ENCODE measurements around the gene ZDHHC5. TPM values are rescaled to one million over a fixed set of nuclear protein-coding genes. Genes with fewer than 3 reads are reported as not detected.

Gene ZDHHC5
- polyA plus RNA-seq, 2 of the 4 experiments (the other 2 are of a cell fraction), result 44.1 to 63.8 TPM

DNA sequence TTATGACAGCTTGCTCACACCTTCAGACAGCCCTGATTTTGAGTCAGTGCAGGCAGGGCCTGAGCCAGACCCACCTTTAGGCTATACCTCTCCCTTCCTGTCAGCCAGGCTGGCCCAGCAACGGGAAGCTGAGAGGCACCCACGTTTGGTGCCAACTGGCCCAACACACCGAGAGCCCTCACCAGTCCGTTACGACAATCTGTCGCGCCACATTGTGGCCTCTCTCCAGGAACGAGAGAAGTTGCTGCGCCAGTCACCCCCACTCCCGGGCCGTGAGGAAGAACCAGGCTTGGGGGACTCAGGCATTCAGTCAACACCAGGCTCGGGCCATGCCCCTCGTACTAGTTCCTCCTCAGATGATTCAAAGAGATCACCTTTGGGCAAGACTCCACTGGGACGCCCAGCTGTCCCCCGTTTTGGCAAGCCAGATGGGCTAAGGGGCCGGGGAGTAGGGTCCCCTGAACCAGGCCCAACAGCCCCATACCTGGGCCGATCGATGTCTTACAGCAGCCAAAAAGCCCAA lies 31.0 kb downstream of the ZDHHC5 start (continued):
- TF ChIP-seq PHF8 (IDR thresholded peaks at IDR 0.05; ENCODE audit: borderline replicate concordance, low read depth) (no peak), SMC3 (IDR thresholded peaks at IDR 0.05) (no peak), MYC (IDR thresholded peaks at IDR 0.05; ENCODE audit: borderline replicate concordance, low read length) (no peak)

GRCh38 chr11:57699813-57700212 lies 31.9 kb downstream of the ZDHHC5 start:
- FAIRE-seq (no peak), DNase-seq (ENCODE audit: low read depth in 1 of 2, low spot score in 1 of 2) (no peak), ATAC-seq (no peak; a peak in 1 of 6 replicates)
- Histone ChIP-seq H3K4me3 (no peak overlapping the region), H3K4me1 (no peaks in the 10 kb centered on the region), H3K9me3 (no peaks in the 10 kb centered on the region), H3K27ac (no peak overlapping the region), H3K4me2 (no peak overlapping the region)
- ChIA-PET POLR2A (no interaction called here), CTCF (interaction anchor here (1.2 to 1.9 kb wide), 2 partner anchors 10 to 132 kb away, joined by 3 to 8 read pairs; partner anchors contain the start of gene UBE2L6)
- WGBS (ENCODE audit: missing lambda C conversion rate), result 91% methylated on average over 10 of the region's 10 CpGs
- TF ChIP-seq, protein P1, sequence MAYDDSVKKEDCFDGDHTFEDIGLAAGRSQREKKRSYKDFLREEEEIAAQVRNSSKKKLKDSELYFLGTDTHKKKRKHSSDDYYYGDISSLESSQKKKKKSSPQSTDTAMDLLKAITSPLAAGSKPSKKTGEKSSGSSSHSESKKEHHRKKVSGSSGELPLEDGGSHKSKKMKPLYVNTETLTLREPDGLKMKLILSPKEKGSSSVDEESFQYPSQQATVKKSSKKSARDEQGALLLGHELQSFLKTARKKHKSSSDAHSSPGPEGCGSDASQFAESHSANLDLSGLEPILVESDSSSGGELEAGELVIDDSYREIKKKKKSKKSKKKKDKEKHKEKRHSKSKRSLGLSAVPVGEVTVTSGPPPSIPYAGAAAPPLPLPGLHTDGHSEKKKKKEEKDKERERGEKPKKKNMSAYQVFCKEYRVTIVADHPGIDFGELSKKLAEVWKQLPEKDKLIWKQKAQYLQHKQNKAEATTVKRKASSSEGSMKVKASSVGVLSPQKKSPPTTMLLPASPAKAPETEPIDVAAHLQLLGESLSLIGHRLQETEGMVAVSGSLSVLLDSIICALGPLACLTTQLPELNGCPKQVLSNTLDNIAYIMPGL (CRISPR knock-in tag; IDR thresholded peaks at IDR 0.05; ENCODE audit: borderline replicate concordance), result no peak
- no peak for TF ChIP-seq HES2 (IDR thresholded peaks at IDR 0.05)
- TF ChIP-seq, protein P2, sequence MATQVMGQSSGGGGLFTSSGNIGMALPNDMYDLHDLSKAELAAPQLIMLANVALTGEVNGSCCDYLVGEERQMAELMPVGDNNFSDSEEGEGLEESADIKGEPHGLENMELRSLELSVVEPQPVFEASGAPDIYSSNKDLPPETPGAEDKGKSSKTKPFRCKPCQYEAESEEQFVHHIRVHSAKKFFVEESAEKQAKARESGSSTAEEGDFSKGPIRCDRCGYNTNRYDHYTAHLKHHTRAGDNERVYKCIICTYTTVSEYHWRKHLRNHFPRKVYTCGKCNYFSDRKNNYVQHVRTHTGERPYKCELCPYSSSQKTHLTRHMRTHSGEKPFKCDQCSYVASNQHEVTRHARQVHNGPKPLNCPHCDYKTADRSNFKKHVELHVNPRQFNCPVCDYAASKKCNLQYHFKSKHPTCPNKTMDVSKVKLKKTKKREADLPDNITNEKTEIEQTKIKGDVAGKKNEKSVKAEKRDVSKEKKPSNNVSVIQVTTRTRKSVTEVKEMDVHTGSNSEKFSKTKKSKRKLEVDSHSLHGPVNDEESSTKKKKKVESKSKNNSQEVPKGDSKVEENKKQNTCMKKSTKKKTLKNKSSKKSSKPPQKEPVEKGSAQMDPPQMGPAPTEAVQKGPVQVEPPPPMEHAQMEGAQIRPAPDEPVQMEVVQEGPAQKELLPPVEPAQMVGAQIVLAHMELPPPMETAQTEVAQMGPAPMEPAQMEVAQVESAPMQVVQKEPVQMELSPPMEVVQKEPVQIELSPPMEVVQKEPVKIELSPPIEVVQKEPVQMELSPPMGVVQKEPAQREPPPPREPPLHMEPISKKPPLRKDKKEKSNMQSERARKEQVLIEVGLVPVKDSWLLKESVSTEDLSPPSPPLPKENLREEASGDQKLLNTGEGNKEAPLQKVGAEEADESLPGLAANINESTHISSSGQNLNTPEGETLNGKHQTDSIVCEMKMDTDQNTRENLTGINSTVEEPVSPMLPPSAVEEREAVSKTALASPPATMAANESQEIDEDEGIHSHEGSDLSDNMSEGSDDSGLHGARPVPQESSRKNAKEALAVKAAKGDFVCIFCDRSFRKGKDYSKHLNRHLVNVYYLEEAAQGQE (IDR thresholded peaks at IDR 0.05), result no peak
- no peak for TF ChIP-seq E2F6 (IDR thresholded peaks at IDR 0.05; ENCODE audit: borderline replicate concordance, low read depth)

DNA sequence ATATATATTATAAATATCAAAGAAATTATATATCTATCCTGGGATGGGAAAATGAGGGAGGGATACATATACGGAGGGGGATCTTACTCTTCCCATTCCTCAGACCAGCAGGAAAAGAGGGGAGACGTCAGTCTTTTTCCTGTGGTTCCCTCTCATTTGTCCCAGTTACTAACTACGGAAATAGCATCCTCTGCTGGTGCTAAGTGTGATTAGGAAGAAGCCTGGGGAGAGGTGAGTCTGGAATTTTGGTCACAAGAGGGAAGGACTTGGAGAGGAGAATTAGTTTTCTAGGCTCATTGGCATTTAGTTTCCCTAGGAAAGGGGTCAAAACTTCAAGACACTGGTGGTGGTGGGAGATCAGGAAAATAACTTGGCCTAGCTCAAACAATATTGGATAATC lies 32.5 kb downstream of the ZDHHC5 start:
- POLR2A ChIA-PET, result no interaction called here
- CTCF ChIA-PET, result no interaction called here
- Histone ChIP-seq H3K4me1 (no peaks in the 10 kb centered on the region), H3K4me3 (no peak overlapping the region), H3K27ac (no peak overlapping the region), H3K9me3 (no peaks in the 10 kb centered on the region), H3K4me2 (no peak overlapping the region)
- DNase-seq (ENCODE audit: low read depth in 1 of 2, low spot score in 1 of 2) (no peak), FAIRE-seq (no peak), ATAC-seq (no peak)
- WGBS (ENCODE audit: missing lambda C conversion rate), result 87% methylated on average over 3 of the region's 3 CpGs
- TF ChIP-seq SREBF2 (IDR thresholded peaks at IDR 0.05) (no peak), HOXB13 (CRISPR knock-in tag; IDR thresholded peaks at IDR 0.05; ENCODE audit: low read depth) (no peak), EHF (CRISPR knock-in tag; IDR thresholded peaks at IDR 0.05) (no peak), RCOR1 (IDR thresholded peaks at IDR 0.05; ENCODE audit: low read depth, low read length) (no peak), GATA3 (IDR thresholded peaks at IDR 0.05; ENCODE audit: borderline replicate concordance) (no peak), JUN (IDR thresholded peaks at IDR 0.05) (no peak), CBX2 (IDR thresholded peaks at IDR 0.05; ENCODE audit: borderline replicate concordance, low read depth) (no peak), SMC3 (IDR thresholded peaks at IDR 0.05) (no peak), NFE2L2 (conservative IDR thresholded peaks at IDR 0.05; ENCODE audit: low read length) (no peak), ZFP36 (IDR thresholded peaks at IDR 0.05; ENCODE audit: borderline replicate concordance, partially characterized antibody) (no peak), ELK1 (IDR thresholded peaks at IDR 0.05; ENCODE audit: low read depth, low read length) (no peak), NR3C1 (IDR thresholded peaks at IDR 0.05) (no peak), FOXS1 (CRISPR knock-in tag; IDR thresholded peaks at IDR 0.05) (no peak), RNF2 (IDR thresholded peaks at IDR 0.05; ENCODE audit: borderline replicate concordance, low read depth) (no peak), POLR2AphosphoS2 (conservative IDR thresholded peaks at IDR 0.05; ENCODE audit: low read length) (no peak), BCL3 (IDR thresholded peaks at IDR 0.05) (no peak)
- TF ChIP-seq, protein P1 (CRISPR knock-in tag; IDR thresholded peaks at IDR 0.05; ENCODE audit: borderline replicate concordance), result no peak
